ENCODE data around the gene ASIC4.

- TF ChIP-seq POLR2A (IDR thresholded peaks at IDR 0.05; ENCODE audit: extremely low read depth, insufficient read length) (no peak), MYC (IDR thresholded peaks at IDR 0.05; ENCODE audit: low read depth, low read length) (no peak), CTCF (IDR thresholded peaks at IDR 0.05; ENCODE audit: low read depth, low read length) (no peak)
Measured at GRCh38 chr2:219471476-219472371, 42.6 kb upstream of the ASIC4 start.
